Choroid plexus epithelial cell (primary cell): ENCODE data around the gene VEGFA.

ENCODE experiments used
- DNase-seq: peaks from one replicate; pipeline ENCODE4 v3.0.0-alpha.2; 2010; ENCODE audit warnings: low read depth
- H3K4me3 ChIP-seq: 2 replicates; pipeline ENCODE4 v1.5.1; 2011; ENCODE audit warnings: low read depth, mild to moderate bottlenecking, control low read depth, low read length, moderate library complexity
- CTCF ChIP-seq: conservative IDR thresholded peaks from 2 replicates; pipeline ENCODE4 v1.5.1; 2011; ENCODE audit warnings: low read depth, mild to moderate bottlenecking, control low read depth, inconsistent platforms, low read length, moderate library complexity

VEGFA gene

DNA sequence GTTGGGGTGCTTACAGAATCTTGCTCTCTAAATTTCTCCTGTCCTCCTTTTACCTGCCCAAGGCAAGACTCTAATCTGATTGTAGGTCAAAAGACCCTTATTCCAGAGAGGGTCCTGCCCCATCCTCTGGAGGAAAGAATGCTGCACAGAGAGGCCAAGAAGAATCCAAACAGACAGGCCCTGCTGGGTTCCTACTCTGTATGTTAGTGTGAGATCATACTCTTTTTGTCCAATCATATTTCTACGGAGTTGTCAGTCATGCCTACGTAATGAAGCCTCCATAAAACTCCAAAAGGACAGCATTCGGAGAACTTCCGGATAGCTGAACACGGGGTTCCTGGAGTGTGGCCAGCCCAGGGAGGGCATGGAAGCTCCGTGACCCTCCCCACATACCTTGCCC is 50.5 kb downstream of the VEGFA start:
- no peak for DNase-seq
- TF ChIP-seq CTCF: no peak
- no peak overlapping the region for H3K4me3 ChIP-seq

DNA sequence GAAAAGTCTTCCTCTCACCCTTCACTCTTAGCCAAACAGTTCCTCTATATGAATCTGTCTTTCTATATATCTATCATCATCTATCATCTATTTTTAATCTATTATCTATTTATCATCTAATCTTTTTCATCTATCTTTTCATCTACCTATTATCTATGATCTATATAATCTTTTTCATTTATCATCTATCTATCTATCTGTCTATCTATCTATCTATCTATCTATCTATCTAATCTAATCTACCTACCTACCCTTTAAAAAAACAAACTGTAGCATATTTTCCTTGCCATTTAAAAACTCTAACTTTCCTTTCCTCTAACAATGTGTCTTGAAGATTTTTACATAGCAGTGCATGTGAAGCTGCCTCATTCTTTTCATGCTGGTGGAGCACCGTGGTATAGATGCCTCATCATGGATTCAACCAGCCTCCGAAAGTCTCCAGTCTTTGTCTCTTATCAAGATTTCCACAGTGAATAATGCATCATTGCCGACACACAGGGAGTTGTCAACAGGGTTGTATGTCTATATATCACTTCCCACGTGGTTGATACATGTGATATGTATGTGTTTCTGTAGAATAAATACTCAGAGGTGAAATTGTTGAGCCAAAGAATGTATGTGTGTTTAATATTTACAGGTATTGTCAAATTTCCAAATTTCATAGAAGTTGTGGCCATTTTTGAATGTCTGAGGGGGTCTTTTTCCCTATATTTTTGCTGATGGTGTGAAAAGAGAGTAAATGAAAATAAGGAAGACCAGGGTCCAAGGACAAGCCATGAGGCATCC is 51.3 kb downstream of the VEGFA start:
- DNase-seq: no peak
- H3K4me3 ChIP-seq: no peak overlapping the region
- TF ChIP-seq CTCF: no peak

DNA sequence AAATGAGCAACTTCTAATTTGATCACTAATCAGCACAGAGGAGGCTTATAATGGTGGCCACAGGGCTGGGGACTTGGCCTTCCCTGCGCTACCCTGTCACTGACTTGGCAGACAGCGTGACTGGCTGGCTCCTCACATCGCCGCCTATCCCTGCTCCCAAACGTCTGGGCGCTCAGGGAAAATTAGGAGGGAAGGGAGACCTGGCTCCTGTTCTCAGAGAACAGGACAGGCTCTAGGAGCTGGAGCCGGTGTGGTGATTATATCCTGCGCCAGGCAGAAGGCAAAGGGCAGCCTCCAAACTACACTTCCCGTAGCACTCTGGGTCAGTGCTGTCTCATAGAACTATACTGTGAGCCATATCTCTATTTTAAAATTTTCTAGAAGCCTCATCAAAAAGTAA is 53.4 kb downstream of the VEGFA start:
- no peak for TF ChIP-seq CTCF
- no peak overlapping the region for H3K4me3 ChIP-seq
- DNase-seq: no peak

DNA sequence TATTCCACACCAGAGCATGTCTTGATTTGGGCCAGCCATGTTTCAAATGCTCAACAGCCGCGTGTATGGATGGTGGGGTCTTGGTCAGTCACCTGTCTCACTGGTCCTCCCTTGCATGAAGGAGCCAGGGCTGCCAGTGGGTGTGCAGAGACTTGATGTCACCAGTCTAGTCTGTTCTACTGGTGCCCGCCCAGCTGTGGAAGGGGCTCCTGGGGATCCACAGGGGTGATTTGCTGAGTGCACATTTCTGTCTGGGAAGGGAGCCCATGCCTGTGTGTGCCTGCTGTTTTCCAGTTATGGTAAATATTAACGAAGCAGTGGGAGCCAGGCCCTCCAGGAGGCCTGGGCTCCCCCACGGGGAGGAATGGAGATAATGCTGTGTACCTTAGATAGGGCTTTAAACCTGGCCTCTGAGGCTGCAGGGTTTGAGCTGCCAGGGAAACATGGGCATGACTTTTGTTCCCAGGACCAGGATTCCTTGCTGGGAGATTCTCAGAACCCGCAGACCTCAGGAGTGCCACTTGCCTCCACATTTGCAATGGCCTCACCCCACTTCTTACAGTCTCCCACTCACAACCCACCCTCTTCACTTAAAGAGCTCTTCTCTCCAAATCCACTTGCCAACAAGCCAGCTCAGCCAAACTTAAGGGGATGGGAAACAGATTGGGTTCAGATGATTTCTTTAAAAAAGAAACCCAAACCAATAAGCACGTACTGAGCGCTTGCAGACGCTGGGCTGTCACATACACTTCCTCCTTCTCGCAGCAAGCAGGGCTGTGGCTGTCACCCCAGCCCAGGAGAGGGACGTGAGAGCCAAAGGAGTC is 54.1 kb downstream of the VEGFA start:
- H3K4me3 ChIP-seq: no peak overlapping the region
- TF ChIP-seq CTCF: no peak
- DNase-seq: no peak

DNA sequence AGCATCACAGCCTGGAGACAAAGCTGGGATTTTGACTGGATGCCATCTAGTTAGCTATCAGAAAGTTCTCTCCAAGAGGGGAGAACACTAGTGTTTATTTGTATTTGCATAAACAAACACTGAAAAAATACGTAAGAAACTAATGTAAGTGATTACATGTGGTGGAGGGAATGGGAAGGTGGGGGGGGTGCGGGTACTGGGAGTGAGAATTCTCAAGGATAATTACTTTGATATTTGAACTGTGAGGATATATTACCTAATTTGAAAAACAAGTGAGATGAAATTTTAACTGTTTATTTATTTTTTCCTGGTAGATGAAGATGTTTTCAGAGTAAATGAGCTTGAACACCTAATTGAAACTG is 54.7 kb downstream of the VEGFA start:
- no peak overlapping the region for H3K4me3 ChIP-seq
- no peak for TF ChIP-seq CTCF
- DNase-seq: no peak

- no peak overlapping the region for H3K4me3 ChIP-seq
Observed at GRCh38 chr6:43825187-43826115, 55.4 kb downstream of the VEGFA start.

More at GRCh38 chr6:43825187-43826115, 55.4 kb downstream of the VEGFA start:
- no peak for DNase-seq
- TF ChIP-seq CTCF: no peak
